Liver (tissue), 9 donors: Measurements from ENCODE around the gene CCR9. TPM values are rescaled to one million over a fixed set of nuclear protein-coding genes. Genes with fewer than 3 reads are reported as not detected.

Experiments
- DNase-seq: peaks from one replicate; pipeline ENCODE4 v3.0.0-alpha.2; 2017; ENCODE audit warnings: low spot score
- H3K27ac ChIP-seq, 2 donors: one replicate each; pipeline ENCODE4 v1.7.0; 2013; ENCODE audit warnings: inconsistent platforms in 2 of 2, low read length in 2 of 2, control low read depth in 1 of 2, low read depth in 1 of 2, mild to moderate bottlenecking in 1 of 2
- H3K27me3 ChIP-seq, 4 donors: one replicate each; pipeline versions ENCODE4 v1.6.1 to v1.7.0; 2013; ENCODE audit warnings: low read length in 3 of 4, inconsistent platforms in 1 of 4, mild to moderate bottlenecking in 1 of 4, moderate library complexity in 1 of 4; ENCODE audit not compliant: control insufficient read depth in 4 of 4, insufficient read depth in 4 of 4
- H3K36me3 ChIP-seq, 4 donors: one replicate each; pipeline versions ENCODE4 v1.6.1 to v1.7.0; 2013; ENCODE audit warnings: low read length in 3 of 4, mild to moderate bottlenecking in 3 of 4, low read depth in 1 of 4, moderate library complexity in 1 of 4; ENCODE audit not compliant: control insufficient read depth in 4 of 4, insufficient read depth in 3 of 4
- H3K4me1 ChIP-seq, 4 donors: one replicate each; pipeline versions ENCODE4 v1.6.1 to v1.7.0; 2013; ENCODE audit warnings: low read length in 3 of 4, mild to moderate bottlenecking in 3 of 4, moderate library complexity in 1 of 4; ENCODE audit not compliant: control insufficient read depth in 4 of 4, insufficient read depth in 4 of 4
- H3K4me3 ChIP-seq, 3 donors: one replicate each; pipeline versions ENCODE4 v1.6.1 to v1.7.0; 2013; ENCODE audit warnings: low read length in 3 of 3, control low read depth in 1 of 3, low read depth in 1 of 3, mild to moderate bottlenecking in 1 of 3
- H3K9ac ChIP-seq, 2 donors: one replicate each; pipeline ENCODE4 v1.7.0; 2013; ENCODE audit warnings: low read length in 2 of 2, mild to moderate bottlenecking in 2 of 2, moderate library complexity in 2 of 2, control low read depth in 1 of 2, low read depth in 1 of 2
- H3K9me3 ChIP-seq, 4 donors: one replicate each; pipeline versions ENCODE4 v1.6.1 to v1.7.0; 2013; ENCODE audit warnings: low read length in 3 of 4; ENCODE audit not compliant: control insufficient read depth in 4 of 4
- CTCF ChIP-seq: fragments of 150-350 bp; IDR thresholded peaks from 2 replicates; pipeline ENCODE4 v1.5.1; 2017; ENCODE audit warnings: improper control_type of control experiment, low read depth, low read length; ENCODE audit not compliant: missing input control
- EGR1 ChIP-seq, 2 donors: IDR thresholded peaks; 2 replicates each; pipeline ENCODE4 v1.6.1; 2016 to 2018; ENCODE audit warnings: antibody characterized with exemption in 2 of 2, low read depth in 2 of 2
- FOXA1 ChIP-seq: IDR thresholded peaks from 2 replicates; pipeline ENCODE4 v1.6.1; 2016; ENCODE audit warnings: antibody characterized with exemption
- FOXA2 ChIP-seq: IDR thresholded peaks from 2 replicates; pipeline ENCODE4 v1.6.1; 2016; ENCODE audit warnings: antibody characterized with exemption
- GABPA ChIP-seq, 2 donors: IDR thresholded peaks in 1 of 2; conservative IDR thresholded peaks in 1 of 2; 2 replicates each; pipeline ENCODE4 v1.6.1; 2016; ENCODE audit warnings: antibody characterized with exemption in 2 of 2, mild to moderate bottlenecking in 1 of 2, moderate library complexity in 1 of 2
- HNF4A ChIP-seq, 2 donors: conservative IDR thresholded peaks; 2 replicates each; pipeline ENCODE4 v1.6.1; 2016; ENCODE audit warnings: antibody characterized with exemption in 2 of 2, mild to moderate bottlenecking in 2 of 2
- HNF4G ChIP-seq: IDR thresholded peaks from 2 replicates; pipeline ENCODE4 v1.6.1; 2016; ENCODE audit warnings: antibody characterized with exemption
- JUND ChIP-seq, 2 donors: IDR thresholded peaks; 2 replicates each; pipeline ENCODE4 v1.6.1; 2016; ENCODE audit warnings: antibody characterized with exemption in 2 of 2
- NR2F2 ChIP-seq: IDR thresholded peaks from 2 replicates; pipeline ENCODE4 v1.6.1; 2016; ENCODE audit warnings: antibody characterized with exemption
- RAD21 ChIP-seq, 2 donors: IDR thresholded peaks; 2 replicates each; pipeline ENCODE4 v1.6.1; 2016; ENCODE audit warnings: antibody characterized with exemption in 2 of 2, mild to moderate bottlenecking in 2 of 2
- REST ChIP-seq: IDR thresholded peaks from 2 replicates; pipeline ENCODE4 v1.6.1; 2016; ENCODE audit warnings: antibody characterized with exemption, mild to moderate bottlenecking
- RXRA ChIP-seq, 2 donors: IDR thresholded peaks; 2 replicates each; pipeline ENCODE4 v1.6.1; 2017 to 2018; ENCODE audit warnings: antibody characterized with exemption in 2 of 2, mild to moderate bottlenecking in 1 of 2
- SP1 ChIP-seq: IDR thresholded peaks from 2 replicates; pipeline ENCODE4 v1.6.1; 2018; ENCODE audit warnings: antibody characterized with exemption, mild to moderate bottlenecking
- TAF1 ChIP-seq: conservative IDR thresholded peaks from 2 replicates; pipeline ENCODE4 v1.6.1; 2016; ENCODE audit warnings: antibody characterized with exemption, mild to moderate bottlenecking
- YY1 ChIP-seq: IDR thresholded peaks from 2 replicates; pipeline ENCODE4 v1.6.1; 2016; ENCODE audit warnings: antibody characterized with exemption, mild to moderate bottlenecking
- WGBS: extraction: QIAGEN DNeasy Blood & Tissue Kit; methylation state at CpG from one replicate; pipeline ENCODE4 v1.1.7; 2013; 5-methylcytosine and 5-hydroxymethylcytosine counted together
- polyA plus RNA-seq, 2 donors: library from polyadenylated mRNA; stranded (reverse) in 1 of 2; unstranded in 1 of 2; fragments of 200-250 nt in 1 of 2; fragments of >200 nt in 1 of 2; fragmentation: Nextera tagmentation in 1 of 2; extraction: Ambion mirVana in 1 of 2; gene quantifications; one replicate each; pipeline versions ENCODE4 v1.2.1 to v1.2.3, GENCODE V29; 2013 to 2015
- total RNA-seq, 2 donors: library from RNA; depleted of rRNA; stranded (reverse); fragments of >200 nt; gene quantifications; one replicate each; pipeline ENCODE4 v1.2.3, GENCODE V29; 2014
- TF ChIP-seq, protein P1 (sequence below): IDR thresholded peaks from 2 replicates; pipeline ENCODE4 v1.6.1; 2016; ENCODE audit warnings: antibody characterized with exemption
- TF ChIP-seq, protein P2 (sequence below): IDR thresholded peaks from 2 replicates; pipeline ENCODE4 v1.6.1; 2016; ENCODE audit warnings: antibody characterized with exemption
- TF ChIP-seq, protein P3 (sequence below): IDR thresholded peaks from 2 replicates; pipeline ENCODE4 v1.6.1; 2016; ENCODE audit warnings: antibody characterized with exemption
- donor health status: healthy.
- donor health status: healthy.
- donor health status: healthy.
- donor health status: healthy.
- donor health status: healthy.

CCR9 gene
- total and polyA plus RNA-seq, 4 donors: 0.28 TPM; not detected in 3

DNA sequence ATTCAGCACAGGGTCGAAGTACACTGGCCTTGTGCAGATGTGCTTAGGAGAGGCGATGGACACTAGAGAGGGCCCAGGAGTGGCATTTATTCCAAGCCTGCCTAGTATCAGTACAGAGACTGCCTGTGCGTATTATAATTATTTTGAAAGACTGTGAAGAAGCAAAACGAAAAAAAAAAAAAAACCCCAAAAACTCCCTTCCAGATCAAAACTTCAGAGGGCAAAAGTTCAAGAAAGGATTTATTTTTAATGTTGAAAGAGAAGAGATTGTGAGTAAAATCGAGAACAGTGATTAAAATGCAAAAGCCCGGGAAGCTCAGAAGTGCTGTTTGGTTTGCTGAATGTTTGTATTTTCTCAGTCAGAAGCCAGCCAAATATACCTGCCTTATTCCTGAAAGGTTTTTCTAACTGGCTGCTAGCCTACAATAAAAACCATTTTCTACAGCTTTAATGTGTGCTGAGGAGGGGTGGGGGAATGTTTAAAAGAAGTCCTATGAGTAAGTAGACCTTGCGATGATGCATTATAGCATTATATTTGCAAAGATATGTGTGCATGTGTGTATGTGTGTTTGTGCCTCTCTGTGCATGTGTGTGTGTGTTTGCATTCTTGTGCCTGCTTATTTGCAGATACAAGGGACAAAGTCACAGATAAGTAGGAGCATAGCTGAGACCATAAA is 25.2 kb upstream of the CCR9 start:
- 27% methylated on average over 7 of the region's 7 CpGs for WGBS
- Histone ChIP-seq H3K9me3 (peaks cover 0 to 3% (median 0%) of the 10 kb centered on the region in 4 donors), H3K4me3 (no peak overlapping the region), H3K36me3 (no peaks in the 10 kb centered on the region), H3K4me1 (peaks cover 0 to 33% (median 17%) of the 10 kb centered on the region in 4 donors), H3K27me3 (no peaks in the 10 kb centered on the region), H3K9ac (no peak overlapping the region), H3K27ac (no peak overlapping the region)
- DNase-seq: no peak
- TF ChIP-seq HNF4A (conservative IDR thresholded peaks at IDR 0.05): peak; percentile 57 to 58
- no peak for TF ChIP-seq SP1
- TF ChIP-seq, protein P1, sequence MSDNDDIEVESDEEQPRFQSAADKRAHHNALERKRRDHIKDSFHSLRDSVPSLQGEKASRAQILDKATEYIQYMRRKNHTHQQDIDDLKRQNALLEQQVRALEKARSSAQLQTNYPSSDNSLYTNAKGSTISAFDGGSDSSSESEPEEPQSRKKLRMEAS: no peak
- no peak for TF ChIP-seq FOXA1
- TF ChIP-seq, protein P2, sequence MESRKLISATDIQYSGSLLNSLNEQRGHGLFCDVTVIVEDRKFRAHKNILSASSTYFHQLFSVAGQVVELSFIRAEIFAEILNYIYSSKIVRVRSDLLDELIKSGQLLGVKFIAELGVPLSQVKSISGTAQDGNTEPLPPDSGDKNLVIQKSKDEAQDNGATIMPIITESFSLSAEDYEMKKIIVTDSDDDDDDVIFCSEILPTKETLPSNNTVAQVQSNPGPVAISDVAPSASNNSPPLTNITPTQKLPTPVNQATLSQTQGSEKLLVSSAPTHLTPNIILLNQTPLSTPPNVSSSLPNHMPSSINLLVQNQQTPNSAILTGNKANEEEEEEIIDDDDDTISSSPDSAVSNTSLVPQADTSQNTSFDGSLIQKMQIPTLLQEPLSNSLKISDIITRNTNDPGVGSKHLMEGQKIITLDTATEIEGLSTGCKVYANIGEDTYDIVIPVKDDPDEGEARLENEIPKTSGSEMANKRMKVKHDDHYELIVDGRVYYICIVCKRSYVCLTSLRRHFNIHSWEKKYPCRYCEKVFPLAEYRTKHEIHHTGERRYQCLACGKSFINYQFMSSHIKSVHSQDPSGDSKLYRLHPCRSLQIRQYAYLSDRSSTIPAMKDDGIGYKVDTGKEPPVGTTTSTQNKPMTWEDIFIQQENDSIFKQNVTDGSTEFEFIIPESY: peak; percentile 12
- TF ChIP-seq JUND (IDR thresholded peaks at IDR 0.05): no peak
- TF ChIP-seq RXRA (IDR thresholded peaks at IDR 0.05): peak in 1 of 2 donors; percentile 6
- TF ChIP-seq CTCF: no peak
- TF ChIP-seq YY1: no peak
- TF ChIP-seq HNF4G: peak; percentile 3
- TF ChIP-seq EGR1 (IDR thresholded peaks at IDR 0.05; ENCODE audit: low read depth in 2 of 2): no peak
- TF ChIP-seq, protein P3, sequence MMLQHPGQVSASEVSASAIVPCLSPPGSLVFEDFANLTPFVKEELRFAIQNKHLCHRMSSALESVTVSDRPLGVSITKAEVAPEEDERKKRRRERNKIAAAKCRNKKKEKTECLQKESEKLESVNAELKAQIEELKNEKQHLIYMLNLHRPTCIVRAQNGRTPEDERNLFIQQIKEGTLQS: no peak
- no peak for TF ChIP-seq GABPA (IDR thresholded peaks at IDR 0.05 in 1 of 2, conservative IDR thresholded peaks at IDR 0.05 in 1 of 2)
- TF ChIP-seq FOXA2: peak; percentile 34
- peak in 1 of 2 donors; percentile 10 for TF ChIP-seq RAD21 (IDR thresholded peaks at IDR 0.05)
- no peak for TF ChIP-seq TAF1
- no peak for TF ChIP-seq REST
- TF ChIP-seq NR2F2: no peak
